GM20000 (cell line): ENCODE results near the gene GALE.
"Not testable (repeated sequence)": the region's sequence is repeated elsewhere in the genome, so short reads cannot be mapped to it uniquely, and the experiment has no call there.

Experiments used
- DNase-seq: peaks from one replicate; pipeline ENCODE4 v3.0.0; 2012; ENCODE audit warnings: low spot score
- TF ChIP-seq, protein P1 (sequence below): IDR thresholded peaks from 2 replicates; pipeline ENCODE4 v1.5.1; 2012; ENCODE audit warnings: mild to moderate bottlenecking, control low read depth; ENCODE audit errors: extremely low read depth, missing control alignments

Gene GALE

DNA sequence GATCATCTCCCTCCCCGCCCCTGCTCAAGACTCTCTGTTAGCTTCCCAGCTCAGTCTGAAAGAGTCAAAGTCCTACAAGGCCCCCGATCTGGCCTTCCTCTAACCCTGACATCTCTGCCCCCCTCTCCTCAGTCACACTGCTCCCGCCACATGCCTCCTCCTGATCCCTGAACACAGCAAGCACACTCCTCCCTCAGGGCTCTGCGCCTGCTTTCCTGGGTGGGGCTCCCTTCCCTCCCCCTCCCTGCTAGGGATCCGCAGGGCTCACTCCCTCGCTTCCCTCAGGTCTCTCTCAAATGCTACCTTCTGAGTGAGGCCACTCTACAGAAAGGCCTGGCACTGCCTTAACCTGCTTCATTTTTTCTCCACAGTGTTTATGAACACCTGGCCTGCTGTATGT lies 5.7 kb upstream of the GALE start:
- DNase-seq, result no peak

DNA sequence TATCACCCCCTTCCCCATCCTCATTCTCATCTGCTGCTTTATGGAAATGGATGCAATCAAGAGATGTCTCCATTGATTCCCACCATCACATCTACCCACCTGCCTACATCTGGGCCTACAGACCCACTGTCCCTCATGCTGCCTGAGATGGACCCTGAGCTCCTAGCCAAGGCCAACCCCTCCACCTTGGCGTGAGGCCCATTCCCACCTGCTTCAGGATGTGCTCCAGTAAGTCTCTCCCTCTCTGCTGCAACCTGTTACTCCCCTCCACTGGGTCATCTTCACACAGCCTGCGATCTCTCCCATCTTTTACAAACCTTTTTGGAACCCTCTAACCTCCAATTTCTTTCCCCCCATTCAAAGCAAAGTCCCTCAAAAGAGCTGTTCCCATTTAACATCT lies 4.5 kb upstream of the GALE start:
- DNase-seq, result no peak
- TF ChIP-seq, protein P1, sequence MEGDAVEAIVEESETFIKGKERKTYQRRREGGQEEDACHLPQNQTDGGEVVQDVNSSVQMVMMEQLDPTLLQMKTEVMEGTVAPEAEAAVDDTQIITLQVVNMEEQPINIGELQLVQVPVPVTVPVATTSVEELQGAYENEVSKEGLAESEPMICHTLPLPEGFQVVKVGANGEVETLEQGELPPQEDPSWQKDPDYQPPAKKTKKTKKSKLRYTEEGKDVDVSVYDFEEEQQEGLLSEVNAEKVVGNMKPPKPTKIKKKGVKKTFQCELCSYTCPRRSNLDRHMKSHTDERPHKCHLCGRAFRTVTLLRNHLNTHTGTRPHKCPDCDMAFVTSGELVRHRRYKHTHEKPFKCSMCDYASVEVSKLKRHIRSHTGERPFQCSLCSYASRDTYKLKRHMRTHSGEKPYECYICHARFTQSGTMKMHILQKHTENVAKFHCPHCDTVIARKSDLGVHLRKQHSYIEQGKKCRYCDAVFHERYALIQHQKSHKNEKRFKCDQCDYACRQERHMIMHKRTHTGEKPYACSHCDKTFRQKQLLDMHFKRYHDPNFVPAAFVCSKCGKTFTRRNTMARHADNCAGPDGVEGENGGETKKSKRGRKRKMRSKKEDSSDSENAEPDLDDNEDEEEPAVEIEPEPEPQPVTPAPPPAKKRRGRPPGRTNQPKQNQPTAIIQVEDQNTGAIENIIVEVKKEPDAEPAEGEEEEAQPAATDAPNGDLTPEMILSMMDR, result no peak

More for the DNA sequence above, 5.7 kb upstream of the GALE start:
- TF ChIP-seq, protein P1, result no peak

DNA sequence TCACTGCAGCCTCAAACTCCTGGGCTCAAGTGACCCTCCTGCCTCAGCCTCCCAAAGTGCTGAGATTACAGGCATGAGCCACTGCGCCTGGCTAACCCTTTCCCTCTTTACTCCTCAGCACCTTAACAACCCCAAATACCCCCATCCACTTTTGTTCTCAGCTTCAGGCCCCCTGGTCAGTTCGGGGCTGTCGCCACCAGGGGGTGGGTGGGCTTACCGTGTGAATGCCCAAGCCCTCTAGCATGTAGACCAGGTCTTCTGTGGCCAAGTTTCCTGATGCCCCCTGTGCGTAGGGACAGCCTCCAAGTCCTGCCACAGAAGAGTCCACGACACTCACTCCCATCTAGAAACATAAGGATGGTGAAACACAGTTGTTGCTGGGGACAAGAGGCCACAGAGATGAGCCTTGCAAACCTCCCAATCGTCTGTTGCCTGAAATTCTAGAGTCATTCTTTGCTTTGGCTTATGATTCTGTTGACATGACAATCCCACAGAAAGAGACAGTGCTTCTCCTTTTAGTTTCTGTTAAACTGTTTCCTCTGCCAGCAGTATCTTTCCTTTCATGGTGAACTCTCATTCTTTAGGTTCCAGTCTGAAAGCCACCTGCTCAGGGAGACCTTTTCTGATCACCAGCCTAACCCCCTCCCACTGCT lies 3.8 kb upstream of the GALE start:
- no peak for DNase-seq
- TF ChIP-seq, protein P1, result no peak

DNA sequence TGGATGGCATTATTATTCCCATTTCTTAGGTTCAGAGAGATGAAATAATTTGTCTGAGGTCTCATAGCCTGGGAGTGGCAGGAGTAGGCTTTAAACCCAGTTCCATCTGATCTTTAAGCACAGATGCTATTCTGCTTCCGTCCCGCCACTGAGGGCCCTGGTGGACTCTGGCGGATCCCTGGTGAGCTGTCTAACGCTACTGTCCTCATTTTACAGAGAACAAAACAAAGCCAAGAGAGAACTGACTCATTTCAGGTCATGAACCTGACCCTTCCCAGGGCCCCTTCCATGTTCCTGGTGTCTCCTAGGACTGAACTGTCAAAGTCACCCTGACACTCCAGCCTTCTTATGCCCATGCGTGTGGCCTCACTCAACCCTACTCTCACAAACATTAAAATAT lies 3.1 kb upstream of the GALE start:
- TF ChIP-seq, protein P1, result no peak
- DNase-seq, result no peak

DNA sequence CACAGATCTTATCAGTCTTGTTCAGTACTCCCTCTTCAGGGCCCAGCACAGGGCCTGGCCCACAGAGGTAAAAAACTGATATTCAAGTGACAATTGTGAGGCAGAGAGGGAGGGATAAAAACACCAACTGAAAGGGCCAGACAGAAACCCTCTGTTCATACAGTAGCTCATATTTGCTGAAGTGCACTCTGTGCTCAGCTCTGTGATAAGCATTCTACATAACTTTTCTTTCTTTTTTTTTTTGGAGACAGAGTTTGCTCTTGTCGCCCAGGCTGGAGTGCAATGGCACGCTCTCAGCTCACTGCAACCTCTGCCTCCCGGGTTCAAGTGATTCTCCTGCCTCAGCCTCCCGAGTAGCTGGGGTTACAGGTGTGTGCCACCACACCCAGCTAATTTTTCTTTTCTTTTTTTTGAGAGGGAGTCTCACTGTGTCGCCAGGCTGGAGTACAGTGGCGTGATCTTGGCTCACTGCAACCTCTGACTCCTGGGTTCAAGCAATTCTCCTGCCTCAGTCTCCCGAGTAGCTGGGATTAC lies 2.3 kb upstream of the GALE start:
- DNase-seq, result not testable (repeated sequence)

DNA sequence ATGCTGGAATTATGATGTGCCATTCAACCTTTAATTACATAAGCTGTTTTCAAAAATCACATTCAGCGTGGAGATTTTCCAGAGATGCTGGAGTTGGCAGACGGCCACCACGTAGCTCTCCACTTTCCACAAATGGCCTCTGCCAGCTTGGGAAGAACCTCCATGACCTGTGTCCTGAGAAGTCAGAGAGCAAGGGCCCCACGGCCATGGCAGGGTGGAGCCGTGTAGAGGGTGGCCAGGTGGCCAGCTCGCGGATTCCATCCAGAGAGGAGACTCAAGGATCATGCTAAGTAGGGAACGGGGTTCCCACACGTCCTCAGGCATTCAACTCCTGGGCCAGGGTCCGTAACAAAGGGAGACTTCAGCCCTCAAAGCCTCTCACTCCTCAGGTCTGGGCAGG lies 1.3 kb upstream of the GALE start:
- DNase-seq, result no peak
- TF ChIP-seq, protein P1, result no peak

DNA sequence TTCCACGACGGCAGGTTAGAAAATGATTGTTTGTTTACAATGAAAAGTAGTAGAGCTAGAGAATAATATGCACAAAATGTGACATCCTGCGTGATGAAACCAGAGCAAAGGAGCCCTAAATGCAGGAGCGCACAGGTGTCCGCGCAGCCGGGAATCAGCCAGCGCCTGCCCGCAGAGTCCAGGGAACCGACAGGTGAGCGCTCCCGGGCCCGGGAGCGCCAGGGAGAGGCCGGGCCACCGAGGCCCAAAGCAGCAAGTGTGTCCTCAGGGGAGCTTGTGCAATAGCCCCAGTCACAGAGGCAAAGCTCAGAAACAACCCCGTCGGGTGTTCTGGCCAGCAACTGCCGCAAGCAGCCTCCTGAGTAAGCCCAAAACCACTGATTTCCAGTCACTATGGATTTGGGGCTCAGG lies 789 bp upstream of the GALE start:
- no peak for DNase-seq
- TF ChIP-seq, protein P1, result no peak
